Breast epithelium (tissue), 3 donors: ENCODE results near the gene LBHD2.

Experiments used
- POLR2A ChIP-seq: fragments of 450-650 bp; IDR thresholded peaks from one replicate; pipeline ENCODE4 v1.6.1; 2016; ENCODE audit warnings: antibody characterized with exemption, mild to moderate bottlenecking, moderate library complexity
- POLR2AphosphoS5 ChIP-seq, 3 donors: sonication (generic); formaldehyde crosslinking; IDR thresholded peaks; one replicate each; pipeline ENCODE4 v1.6.1; 2017; ENCODE audit warnings: antibody characterized with exemption in 3 of 3
- TF ChIP-seq, protein P1 (sequence below), 3 donors: fragments of 450-650 bp; IDR thresholded peaks; one replicate each; pipeline ENCODE4 v1.5.1; 2016 to 2017; ENCODE audit warnings: antibody characterized with exemption in 3 of 3, mild to moderate bottlenecking in 3 of 3, moderate library complexity in 3 of 3

DNA sequence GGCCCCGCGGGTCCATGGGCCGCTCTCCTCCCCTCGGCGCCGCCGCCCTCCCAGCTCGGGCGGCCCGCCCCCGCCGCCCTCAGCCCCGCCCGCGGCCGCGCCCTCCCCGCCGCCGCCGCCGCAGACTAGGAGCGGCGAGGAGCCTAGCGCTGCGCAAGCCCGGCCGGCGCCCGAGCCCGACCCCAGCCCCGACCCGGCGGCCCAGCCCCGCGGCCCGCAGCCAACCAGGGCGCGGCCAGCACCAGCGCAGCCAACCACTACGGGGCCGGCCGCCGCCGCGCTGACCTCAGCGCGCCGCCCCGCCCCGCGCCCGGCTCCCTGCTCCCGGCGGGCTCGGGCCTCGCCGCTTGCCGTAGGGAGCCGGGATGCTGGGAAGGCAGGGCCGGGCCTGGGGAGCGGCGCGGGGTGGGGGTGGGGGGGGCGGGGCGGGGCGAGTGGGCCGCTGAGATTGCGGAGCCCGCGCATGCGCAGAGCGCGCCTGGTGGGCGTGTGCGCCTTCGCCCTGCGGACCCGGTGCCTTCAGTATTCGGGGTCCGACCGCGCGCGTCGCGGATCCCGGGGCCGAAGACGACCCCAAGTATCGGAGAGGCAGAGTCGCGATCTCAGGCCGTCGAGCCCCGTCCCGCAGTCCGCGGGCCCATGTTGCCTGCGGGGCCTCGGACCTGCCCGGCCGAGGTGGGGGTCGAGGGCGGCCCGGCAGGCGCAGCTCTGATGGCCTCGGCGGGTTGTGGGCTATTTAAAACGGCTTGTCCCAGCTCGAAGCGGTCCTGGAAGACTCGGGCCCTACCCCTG is 26.4 kb upstream of the LBHD2 start, which contains the start of gene CDC42BPB:
- TF ChIP-seq, protein P1, sequence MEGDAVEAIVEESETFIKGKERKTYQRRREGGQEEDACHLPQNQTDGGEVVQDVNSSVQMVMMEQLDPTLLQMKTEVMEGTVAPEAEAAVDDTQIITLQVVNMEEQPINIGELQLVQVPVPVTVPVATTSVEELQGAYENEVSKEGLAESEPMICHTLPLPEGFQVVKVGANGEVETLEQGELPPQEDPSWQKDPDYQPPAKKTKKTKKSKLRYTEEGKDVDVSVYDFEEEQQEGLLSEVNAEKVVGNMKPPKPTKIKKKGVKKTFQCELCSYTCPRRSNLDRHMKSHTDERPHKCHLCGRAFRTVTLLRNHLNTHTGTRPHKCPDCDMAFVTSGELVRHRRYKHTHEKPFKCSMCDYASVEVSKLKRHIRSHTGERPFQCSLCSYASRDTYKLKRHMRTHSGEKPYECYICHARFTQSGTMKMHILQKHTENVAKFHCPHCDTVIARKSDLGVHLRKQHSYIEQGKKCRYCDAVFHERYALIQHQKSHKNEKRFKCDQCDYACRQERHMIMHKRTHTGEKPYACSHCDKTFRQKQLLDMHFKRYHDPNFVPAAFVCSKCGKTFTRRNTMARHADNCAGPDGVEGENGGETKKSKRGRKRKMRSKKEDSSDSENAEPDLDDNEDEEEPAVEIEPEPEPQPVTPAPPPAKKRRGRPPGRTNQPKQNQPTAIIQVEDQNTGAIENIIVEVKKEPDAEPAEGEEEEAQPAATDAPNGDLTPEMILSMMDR (IDR thresholded peaks at IDR 0.05), result no peak
- TF ChIP-seq POLR2A (no peak), POLR2AphosphoS5 (IDR thresholded peaks at IDR 0.05) (peak; percentile 35 to 62 (median 56))
